ENCODE results near the gene CDHR1.

- TF ChIP-seq CTCF (IDR thresholded peaks at IDR 0.05) (no peak), POLR2A (IDR thresholded peaks at IDR 0.05) (no peak)
Observed at GRCh38 chr10:84208023-84208422, 13.7 kb downstream of the CDHR1 start.

All from heart left ventricle (tissue), 13 donors.